ENCODE measurements around the gene ZNF878.

ZNF878 gene

GRCh38 chr19:12034620-12035019 is 18.1 kb downstream of the ZNF878 start:
- no peak for DNase-seq (ENCODE audit: low read depth)

GRCh38 chr19:12034198-12034597 is 18.6 kb downstream of the ZNF878 start:
- no peak for DNase-seq (ENCODE audit: low read depth)

DNA sequence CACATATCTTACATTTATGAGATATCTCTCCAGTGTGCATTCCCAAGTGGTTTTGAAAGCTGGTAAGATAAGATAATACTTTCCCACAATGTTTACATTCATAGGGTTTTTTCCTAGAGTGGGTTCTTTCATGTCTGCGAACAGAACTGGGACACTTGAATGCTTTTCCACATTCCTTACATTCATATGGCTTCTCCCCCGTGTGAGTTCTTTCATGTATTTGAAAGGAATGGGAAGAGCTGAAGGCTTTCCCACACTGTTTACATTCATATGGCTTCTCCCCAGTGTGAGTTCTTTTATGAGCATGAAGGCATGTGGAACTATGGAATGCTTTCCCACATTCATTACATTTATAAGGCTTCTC is 37.0 kb downstream of the ZNF878 start:
- DNase-seq (ENCODE audit: low read depth) = no peak

GRCh38 chr19:12015015-12015752 is 37.6 kb downstream of the ZNF878 start:
- DNase-seq (ENCODE audit: low read depth) = no peak

GRCh38 chr19:12000152-12000981 is 52.4 kb downstream of the ZNF878 start:
- DNase-seq (ENCODE audit: low read depth) = no peak

DNA sequence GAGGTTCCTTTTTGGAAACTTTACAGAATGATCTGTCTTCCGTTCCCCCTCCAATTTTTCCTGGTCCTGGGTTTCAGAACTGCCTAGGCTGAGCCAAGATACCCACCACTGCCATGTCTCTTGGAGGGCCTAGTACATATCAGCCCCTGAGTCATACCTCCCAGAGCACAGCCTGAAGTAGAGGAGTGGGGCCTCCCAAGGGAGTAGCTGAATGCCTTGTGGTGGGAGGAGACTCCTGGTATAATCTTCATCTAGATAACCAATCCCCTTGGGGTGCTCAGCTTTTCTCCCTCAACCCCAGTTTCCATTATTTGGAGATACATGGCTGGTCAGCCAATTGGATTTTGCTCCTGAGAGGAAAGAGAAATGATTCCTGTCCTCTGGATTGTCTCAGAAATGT is 57.6 kb downstream of the ZNF878 start:
- DNase-seq (ENCODE audit: low read depth) = no peak
